Activated T-cell treated with anti-CD3 and anti-CD28 coated beads for 1 hour (primary cell): ENCODE data around the gene SCARF1.

ENCODE experiments used
- DNase-seq: peaks from one replicate; pipeline ENCODE4 v3.0.0-alpha.2; 2020; ENCODE audit warnings: low read depth

The SCARF1 gene

DNA sequence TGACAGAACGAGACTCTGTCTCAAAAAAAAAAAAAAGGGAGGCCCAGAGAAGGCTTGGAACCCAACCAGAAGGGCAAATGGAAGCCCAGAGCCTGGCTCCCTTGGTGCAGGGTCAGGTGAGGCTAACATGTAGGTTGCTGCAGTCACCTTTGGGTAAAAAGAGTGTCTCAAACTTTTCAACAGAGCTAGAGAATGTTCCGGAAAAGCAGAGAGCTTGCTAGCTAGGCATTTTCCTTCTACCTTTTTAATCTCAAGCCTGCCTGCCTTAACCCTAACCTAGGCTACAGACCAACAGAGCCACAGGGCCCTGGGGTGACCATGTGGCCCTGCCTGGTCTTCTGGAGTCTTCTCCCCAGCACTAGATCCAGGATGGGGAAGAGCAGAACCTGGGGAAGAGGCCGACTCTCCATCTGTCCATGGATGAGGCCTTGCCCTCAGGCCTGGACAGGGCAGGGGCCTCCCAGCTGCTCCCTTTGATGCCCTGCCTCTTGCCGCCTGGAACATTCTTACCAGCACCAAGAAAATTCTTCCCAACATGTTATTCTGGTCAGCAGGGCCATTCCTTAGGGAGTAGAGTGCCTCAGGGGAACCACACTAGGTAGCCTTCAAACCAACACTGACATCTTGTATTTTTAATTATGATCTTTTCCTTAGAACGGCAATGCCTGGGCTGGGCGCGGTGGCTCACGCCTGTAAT lies 47.0 kb downstream of the SCARF1 start:
- DNase-seq: no peak

DNA sequence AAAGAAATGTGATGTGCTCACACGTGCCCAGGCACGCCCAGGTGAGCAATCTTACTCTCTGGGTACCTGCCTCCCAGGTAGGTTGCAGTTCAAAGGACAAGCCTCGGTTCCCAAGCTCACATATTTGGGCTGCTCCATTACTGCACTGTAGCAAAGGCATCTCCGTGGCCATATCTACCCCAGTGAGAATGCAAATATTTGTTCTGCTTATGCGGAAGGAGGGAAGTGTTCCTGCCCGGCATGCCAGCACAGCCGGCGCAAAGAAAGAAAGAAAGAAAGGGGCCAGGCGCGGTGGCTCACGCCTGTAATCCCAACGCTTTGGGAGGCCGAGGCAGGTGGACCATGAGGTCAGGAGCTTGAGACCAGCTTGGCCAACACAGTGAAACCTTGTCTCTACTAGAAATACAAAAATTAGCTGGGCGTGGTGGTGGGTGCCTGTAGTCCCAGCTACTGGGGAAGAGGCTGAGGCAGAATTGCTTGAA lies 47.6 kb downstream of the SCARF1 start:
- DNase-seq: no peak

DNA sequence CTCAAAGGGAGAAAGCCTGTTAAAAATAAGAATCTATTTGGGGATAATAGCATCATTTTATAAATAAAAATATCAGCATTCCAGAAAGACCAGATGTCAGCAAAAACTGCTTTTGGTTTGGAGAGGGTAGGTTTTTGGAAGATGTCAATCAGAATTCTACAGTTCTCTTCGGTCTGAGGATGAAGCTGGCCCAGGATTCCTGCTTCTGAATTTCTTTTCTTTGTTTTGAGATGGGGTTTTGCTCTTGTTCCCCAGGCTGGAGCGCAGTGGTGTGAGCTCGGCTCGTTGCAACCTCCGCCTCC lies 52.0 kb downstream of the SCARF1 start:
- DNase-seq: no peak

DNA sequence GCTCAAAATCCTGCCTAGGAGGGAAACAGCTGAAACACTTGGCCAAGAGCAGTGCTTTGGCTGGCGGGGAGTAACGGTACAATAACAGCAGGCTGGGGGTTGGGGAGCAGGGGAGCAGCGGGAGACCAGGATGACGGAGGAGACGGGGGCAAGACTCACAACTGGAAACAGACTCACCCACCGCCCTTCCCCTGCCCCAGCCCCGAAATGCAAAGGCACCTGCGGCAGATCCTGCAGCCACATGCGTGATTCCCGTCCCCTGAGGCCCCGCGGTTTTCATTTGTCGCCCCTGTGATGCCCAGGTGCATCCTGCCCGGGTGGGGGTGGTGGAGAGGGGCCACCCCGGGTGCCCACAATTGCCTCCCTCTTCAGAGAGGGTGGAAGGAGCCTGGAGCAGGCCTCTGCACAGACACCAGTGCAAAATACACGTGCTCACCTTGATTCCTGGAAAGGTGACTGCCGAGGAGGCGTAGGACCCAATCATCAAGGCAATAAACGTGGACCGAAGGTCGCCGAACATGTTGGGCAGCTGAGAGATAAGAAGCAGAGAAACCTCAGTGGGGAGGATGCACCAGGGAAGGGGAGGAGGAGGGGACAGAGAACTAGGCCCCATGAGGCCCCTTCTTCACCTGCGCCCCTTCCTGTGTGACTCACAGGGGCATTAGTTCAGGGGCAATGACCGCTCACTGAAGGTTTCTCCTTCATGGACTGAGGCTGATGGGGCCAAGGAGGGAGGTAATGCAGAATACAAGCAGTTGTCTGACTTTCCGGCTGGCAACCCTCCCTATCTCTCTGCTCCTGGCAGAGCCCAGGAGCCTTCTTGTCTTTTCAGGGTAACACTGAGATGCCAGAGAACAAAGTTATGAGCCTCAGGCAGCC lies 52.5 kb downstream of the SCARF1 start:
- no peak for DNase-seq

DNA sequence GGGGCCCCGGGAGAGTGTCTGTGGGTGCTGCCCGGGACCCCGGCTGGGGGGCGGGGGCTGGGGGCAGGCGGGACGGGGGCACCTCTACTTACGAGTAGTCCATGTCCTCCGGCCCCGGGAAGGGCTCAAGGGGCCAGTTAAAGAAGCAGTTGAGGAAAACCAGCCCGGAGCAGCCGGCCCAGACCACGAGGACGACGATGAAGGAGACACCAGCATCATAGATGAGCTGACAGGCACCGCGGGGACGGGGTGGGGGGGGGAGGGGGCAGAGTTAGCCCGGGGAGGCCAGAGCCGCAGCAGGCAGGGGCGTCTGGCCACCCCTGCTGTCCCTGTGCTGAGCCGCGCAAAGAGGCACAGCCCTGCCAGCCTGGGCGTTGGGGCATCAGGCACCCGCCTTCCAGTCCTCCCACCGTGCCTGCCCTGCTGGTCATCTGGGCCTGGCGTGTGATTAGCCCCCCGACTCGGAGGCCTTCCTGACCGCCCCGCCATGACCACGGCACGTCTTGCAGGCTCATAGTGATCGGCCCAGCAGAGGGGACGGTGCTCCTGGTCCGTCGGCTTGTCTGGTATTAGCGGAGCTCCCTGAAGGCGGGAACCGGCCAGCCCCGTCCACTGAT lies 54.0 kb downstream of the SCARF1 start:
- no peak for DNase-seq

DNA sequence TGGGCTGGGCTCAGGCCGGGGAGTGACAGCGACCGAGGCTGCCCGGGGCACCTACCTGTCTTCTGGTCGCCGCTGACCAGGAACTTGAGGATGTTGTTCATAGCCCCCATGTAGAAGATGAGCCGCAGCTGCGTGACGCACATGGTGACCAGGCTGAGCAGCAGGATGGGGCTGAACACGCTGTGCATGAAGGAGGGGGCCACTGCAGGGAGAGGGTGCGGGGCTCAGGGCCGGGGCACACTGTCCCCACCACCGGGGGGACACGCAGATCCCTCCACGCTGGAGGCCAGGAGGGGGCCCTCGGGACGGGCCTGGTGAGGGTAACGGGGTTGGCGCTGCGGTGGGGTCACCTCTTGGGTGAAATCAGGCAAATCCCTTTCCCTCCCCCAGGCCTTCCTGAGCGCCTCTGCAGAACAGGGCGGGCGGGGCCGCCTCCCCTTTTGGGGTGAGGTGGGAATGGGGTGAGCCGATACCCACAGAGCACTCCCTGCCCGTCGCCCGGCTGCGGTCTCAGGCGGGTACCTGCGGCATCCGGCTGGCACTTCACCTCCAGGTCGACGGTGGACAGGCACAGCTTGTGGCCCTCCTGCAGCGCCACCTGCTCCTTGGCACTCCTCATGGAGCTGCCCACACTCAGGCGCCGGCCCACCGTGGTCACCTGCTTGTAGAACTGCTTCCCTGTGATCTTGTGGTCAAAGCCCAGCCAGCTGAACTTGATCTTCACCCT lies 54.6 kb downstream of the SCARF1 start:
- no peak for DNase-seq

DNA sequence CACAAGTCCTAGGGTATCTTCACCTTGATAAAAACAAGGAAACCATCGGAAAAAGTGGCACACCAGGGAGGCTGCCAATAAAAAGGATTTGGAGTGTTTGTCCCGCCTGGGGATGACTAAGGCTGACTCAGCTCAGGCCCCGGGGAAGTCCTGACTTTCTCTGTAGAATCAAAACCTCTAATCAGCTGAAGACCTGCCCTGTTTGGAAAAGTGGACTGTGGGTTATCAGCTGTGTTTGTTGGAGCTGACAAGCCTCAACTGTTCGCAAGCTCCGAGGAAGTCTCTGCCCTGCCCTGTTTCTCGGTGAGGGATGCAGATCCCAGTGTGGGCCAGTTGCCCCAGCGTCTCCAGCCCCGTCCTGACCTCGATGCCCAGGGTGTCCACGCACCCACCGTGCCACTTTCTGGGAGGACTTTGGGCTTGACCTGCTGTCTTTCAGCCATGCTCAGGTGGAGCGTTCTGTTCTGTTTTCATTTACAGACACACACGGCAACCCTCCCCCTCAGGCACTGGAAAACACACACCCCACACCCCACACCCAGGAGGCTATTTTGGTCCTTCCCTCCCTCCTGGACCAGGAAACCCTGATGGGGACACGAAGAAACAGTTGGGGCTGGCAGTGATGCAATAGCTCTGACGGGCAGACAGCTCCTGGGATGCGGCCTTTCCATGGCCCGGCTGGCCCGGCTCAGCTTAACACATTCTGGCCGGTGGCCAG lies 55.3 kb downstream of the SCARF1 start:
- no peak for DNase-seq

DNA sequence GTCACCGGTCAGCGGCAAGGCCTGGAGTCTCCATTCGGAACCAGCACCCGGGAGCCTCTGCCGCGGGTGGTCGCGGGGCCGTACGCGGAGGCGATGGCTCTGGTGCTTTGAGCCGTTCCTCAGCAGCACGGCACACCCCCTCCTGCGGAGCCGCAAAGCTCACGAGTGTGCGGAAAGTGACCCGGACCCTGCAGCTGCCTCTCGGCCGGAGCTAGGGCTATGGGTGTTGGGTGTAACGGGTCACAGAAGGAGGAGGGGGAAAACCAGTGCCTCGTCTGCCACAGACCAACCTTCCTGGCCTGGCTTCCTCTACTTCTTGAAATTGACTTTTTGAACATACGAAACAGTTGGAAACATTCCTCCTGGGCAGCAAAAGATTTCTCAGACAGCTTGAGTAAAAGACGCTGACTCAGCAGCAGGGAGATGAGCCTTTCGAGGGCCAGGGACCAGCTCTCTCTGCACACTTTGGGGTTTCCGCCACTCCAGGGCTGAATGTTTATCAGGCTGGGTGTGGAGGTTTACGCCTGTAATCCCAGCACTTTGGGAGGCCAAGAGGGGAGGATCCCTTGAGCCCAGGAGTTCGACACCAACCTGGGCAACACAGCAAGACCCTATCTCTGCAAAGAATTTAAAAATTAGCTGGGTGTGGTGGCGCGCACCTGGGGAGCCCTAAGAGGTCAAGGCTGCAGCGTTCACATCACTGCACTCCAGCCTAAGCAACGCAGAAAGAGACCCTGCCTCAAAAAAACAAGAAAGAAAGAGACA lies 56.5 kb downstream of the SCARF1 start:
- no peak for DNase-seq

DNA sequence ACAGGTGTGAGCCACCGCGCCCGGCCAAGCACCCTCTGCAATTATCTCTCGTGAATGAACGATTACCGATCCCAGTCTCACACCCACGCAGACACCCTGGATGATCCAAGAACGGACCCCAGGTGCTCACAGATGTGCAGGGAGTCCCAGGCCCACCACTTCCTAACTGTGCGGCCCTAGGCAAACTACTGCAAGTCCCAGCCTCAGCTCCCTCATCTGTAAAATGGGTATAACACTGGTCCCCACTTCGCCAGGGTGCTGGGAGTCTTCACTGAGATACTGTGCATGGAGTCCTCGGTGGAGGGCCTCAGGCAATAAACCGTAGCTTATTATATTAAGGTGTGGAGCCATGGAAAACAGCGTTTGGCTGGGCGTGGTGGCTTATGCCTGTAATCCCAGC lies 61.4 kb downstream of the SCARF1 start:
- DNase-seq: no peak
